Body of pancreas (tissue), 4 donors: ENCODE measurements around the gene GTF2A1.

Experiments used
- CTCF ChIP-seq, 7 experiments: fragments of 450-650 bp in 4 of 7; fragments of 200-600 bp in 3 of 7; sonication (generic) in 3 of 7; IDR thresholded peaks; one replicate each; pipeline ENCODE4 v1.5.1; 2016 to 2019; ENCODE audit warnings: antibody characterized with exemption in 7 of 7
- POLR2A ChIP-seq, 3 donors: fragments of 450-650 bp; IDR thresholded peaks; one replicate each; pipeline ENCODE4 v1.6.1; 2016; ENCODE audit warnings: antibody characterized with exemption in 3 of 3, mild to moderate bottlenecking in 2 of 3

- TF ChIP-seq CTCF (IDR thresholded peaks at IDR 0.05) = no peak
- TF ChIP-seq POLR2A (IDR thresholded peaks at IDR 0.05) = no peak
These were observed 15.4 kb upstream of the GTF2A1 start for GRCh38 chr14:81236138-81236537.
